Naive thymus-derived CD4-positive, alpha-beta T cell (primary cell): ENCODE data around the gene ALKBH1. TPM values are rescaled to one million over a fixed set of nuclear protein-coding genes. Genes with fewer than 3 reads are reported as not detected.

Experiments
- ATAC-seq: fragments of 150-1000 bp; cut with Tn5 transposase; 2 replicates; pipeline ENCODE4 v1.10.0; 2021; ENCODE audit warnings: mild to moderate bottlenecking, moderate library complexity
- CTCF ChIA-PET: fragments of 350-600 bp; sonication (Branson Sonifier 250); formaldehyde crosslinking; loops from one replicate; lab custom pipeline; 2021; ENCODE audit warnings: antibody characterized with exemption; lab: Charles Lee
- POLR2A ChIA-PET: fragments of 350-600 bp; sonication (Branson Sonifier 250); formaldehyde crosslinking; loops from one replicate; lab custom pipeline; 2021; ENCODE audit warnings: antibody characterized with exemption, inconsistent platforms; lab: Charles Lee
- DNase-seq, 9 donors: peaks; one replicate each; pipeline versions ENCODE4 v3.0.0 to v3.0.0-alpha.2; 2020 to 2022; ENCODE audit warnings: mixed read lengths in 1 of 9
- H3K27ac ChIP-seq: one replicate; pipeline ENCODE4 v1.7.0; 2013; ENCODE audit warnings: mild to moderate bottlenecking, low read depth, low read length, moderate library complexity
- H3K27me3 ChIP-seq, 2 donors: one replicate each; pipeline ENCODE4 v1.7.0; 2013; ENCODE audit warnings: low read length in 2 of 2, mild to moderate bottlenecking in 2 of 2, moderate library complexity in 2 of 2; ENCODE audit not compliant: control insufficient read depth in 2 of 2, insufficient read depth in 2 of 2
- H3K36me3 ChIP-seq, 3 experiments: 1 replicate in 2 of 3; 2 replicates in 1 of 3; pipeline ENCODE4 v1.7.0; 2013; ENCODE audit warnings: low read length in 3 of 3, mild to moderate bottlenecking in 3 of 3, moderate library complexity in 1 of 3; ENCODE audit not compliant: insufficient read depth in 3 of 3, control insufficient read depth in 2 of 3
- H3K4me1 ChIP-seq, 2 donors: one replicate each; pipeline ENCODE4 v1.7.0; 2013; ENCODE audit warnings: low read length in 2 of 2, mild to moderate bottlenecking in 2 of 2, moderate library complexity in 1 of 2; ENCODE audit not compliant: control insufficient read depth in 2 of 2, insufficient read depth in 2 of 2
- H3K4me3 ChIP-seq: 2 replicates; pipeline ENCODE4 v1.7.0; 2013; ENCODE audit warnings: mild to moderate bottlenecking, low read length
- H3K9me3 ChIP-seq, 3 experiments: 1 replicate in 2 of 3; 2 replicates in 1 of 3; pipeline ENCODE4 v1.7.0; 2013; ENCODE audit warnings: low read length in 3 of 3; ENCODE audit not compliant: control insufficient read depth in 2 of 3
- H3K27ac Mint-ChIP-seq, 9 donors: one replicate each; pipeline ENCODE4 v1.8.0; 2020 to 2022; ENCODE audit warnings: mixed read lengths in 9 of 9, mild to moderate bottlenecking in 8 of 9, moderate library complexity in 5 of 9, inconsistent platforms in 2 of 9
- H3K27me3 Mint-ChIP-seq, 5 donors: one replicate each; pipeline ENCODE4 v1.8.0; 2021 to 2022; ENCODE audit warnings: mixed read lengths in 5 of 5, mild to moderate bottlenecking in 1 of 5
- H3K36me3 Mint-ChIP-seq, 5 donors: one replicate each; pipeline ENCODE4 v1.8.0; 2020 to 2022; ENCODE audit warnings: mixed read lengths in 5 of 5, mild to moderate bottlenecking in 3 of 5, inconsistent platforms in 1 of 5
- H3K4me1 Mint-ChIP-seq, 7 donors: one replicate each; pipeline ENCODE4 v1.8.0; 2020 to 2022; ENCODE audit warnings: mixed read lengths in 7 of 7, mild to moderate bottlenecking in 3 of 7, inconsistent platforms in 1 of 7
- H3K4me3 Mint-ChIP-seq, 10 donors: one replicate each; pipeline ENCODE4 v1.8.0; 2020 to 2022; ENCODE audit warnings: mild to moderate bottlenecking in 10 of 10, mixed read lengths in 10 of 10, moderate library complexity in 6 of 10, inconsistent platforms in 2 of 10
- H3K9me3 Mint-ChIP-seq, 11 donors: one replicate each; pipeline ENCODE4 v1.8.0; 2020 to 2022; ENCODE audit warnings: mixed read lengths in 11 of 11, mild to moderate bottlenecking in 4 of 11, inconsistent platforms in 1 of 11, moderate library complexity in 1 of 11
- intact Hi-C, 2 donors: fragments of 100-400 bp; cut with micrococcal nuclease; formaldehyde crosslinking; loops; one replicate each; pipeline ENCODE4 v1.15.1; 2023
- polyA plus RNA-seq, 2 donors: library from polyadenylated mRNA; unstranded; fragments of 300-500 nt; fragmentation: Illumina TruSeq; gene quantifications; one replicate each; pipeline ENCODE4 v1.2.3, GENCODE V29; 2021
- total RNA-seq, 6 experiments: library from RNA in 5 of 6; stranded (reverse) in 5 of 6; gene quantifications; 1 replicate in 5 of 6; 2 replicates in 1 of 6; pipeline ENCODE4 v1.2.3 and lab custom pipeline; 2021 to 2026

ALKBH1 gene
- total and polyA plus RNA-seq, 7 experiments from 2014 or later: 7.6 to 20.3 (median 11.4) TPM

GRCh38 chr14:77625360-77625759 is 82.5 kb downstream of the ALKBH1 start:
- H3K4me1 ChIP-seq: no peaks in the 10 kb centered on the region
- peaks cover 0 to 5% (median 5%) of the 10 kb centered on the region in 7 donors for H3K4me1 Mint-ChIP-seq
- ChIA-PET CTCF (no interaction called here), POLR2A (no interaction called here)
- intact Hi-C loops: loop anchor here in 1 of 2 donors (1.0 kb wide), 1 partner anchor 9 kb away; the partner anchor contains the start of gene SPTLC2
- H3K9me3 Mint-ChIP-seq: peaks cover 0 to 13% (median 3%) of the 10 kb centered on the region in 11 donors
- DNase-seq (peak in 2 of 9 donors; percentile 7 to 35), ATAC-seq (no peak)
- no peak overlapping the region for H3K4me3 Mint-ChIP-seq
- peak overlapping the region in 3 of 9 donors; percentile 6 to 67 (median 44) for H3K27ac Mint-ChIP-seq
- no peak overlapping the region for H3K27ac ChIP-seq
- peaks cover 0 to 11% (median 0%) of the 10 kb centered on the region in 5 donors for H3K27me3 Mint-ChIP-seq
- H3K36me3 ChIP-seq: no peaks in the 10 kb centered on the region
- H3K27me3 ChIP-seq: no peaks in the 10 kb centered on the region
- peaks cover 0 to 4% (median 0%) of the 10 kb centered on the region in 5 donors for H3K36me3 Mint-ChIP-seq
- H3K9me3 ChIP-seq: no peaks in the 10 kb centered on the region
- H3K4me3 ChIP-seq: no peak overlapping the region

- Histone ChIP-seq H3K4me1 (no peaks in the 10 kb centered on the region), H3K27ac (no peak overlapping the region), H3K4me3 (no peak overlapping the region), H3K9me3 (no peaks in the 10 kb centered on the region), H3K36me3 (no peaks in the 10 kb centered on the region), H3K27me3 (no peaks in the 10 kb centered on the region)
- ATAC-seq (no peak), DNase-seq (no peak)
- intact Hi-C loops: no loop called here
- peaks cover 1 to 8% (median 5%) of the 10 kb centered on the region in 7 donors for H3K4me1 Mint-ChIP-seq
- H3K4me3 Mint-ChIP-seq: no peak overlapping the region
- ChIA-PET CTCF (no interaction called here), POLR2A (no interaction called here)
- no peak overlapping the region for H3K27ac Mint-ChIP-seq
- H3K9me3 Mint-ChIP-seq: peaks cover 0 to 3% (median 0%) of the 10 kb centered on the region in 11 donors
- no peaks in the 10 kb centered on the region for H3K36me3 Mint-ChIP-seq
- peaks cover 0 to 4% (median 0%) of the 10 kb centered on the region in 5 donors for H3K27me3 Mint-ChIP-seq
Measured at GRCh38 chr14:77623201-77623600, 84.6 kb downstream of the ALKBH1 start.

Other genes with a start within 250 kb of the ALKBH1 start
- gene AHSA1, start 249.9 kb downstream of the ALKBH1 start, total RNA-seq: 100 to 1,000 TPM in 3 of 5 experiments, 10 to 100 TPM in 2; 51.6 to 176 (median 103) TPM
- gene AHSA1, start 249.9 kb downstream of the ALKBH1 start, polyA plus RNA-seq: 100 to 1,000 TPM; 142 to 175 TPM
- not detected for gene ISM2, start 209.2 kb downstream of the ALKBH1 start, total RNA-seq
- gene ISM2, start 209.2 kb downstream of the ALKBH1 start, polyA plus RNA-seq: not detected
- 10 to 100 TPM; 19.0 to 58.1 (median 25.7) TPM for gene SPTLC2, start 91.4 kb downstream of the ALKBH1 start, total RNA-seq
- 10 to 100 TPM; 11.6 to 12.7 TPM for gene SPTLC2, start 91.4 kb downstream of the ALKBH1 start, polyA plus RNA-seq
- 10 to 100 TPM; 35.9 to 66.6 (median 45.5) TPM for gene SLIRP, start 80 bp upstream of the ALKBH1 start, total RNA-seq
- 100 to 1,000 TPM; 232 to 282 TPM for gene SLIRP, start 80 bp upstream of the ALKBH1 start, polyA plus RNA-seq
- 100 to 1,000 TPM in 2 of 5 experiments, 10 to 100 TPM in 3; 84.4 to 108 (median 97.7) TPM for gene SNW1, start 53.1 kb upstream of the ALKBH1 start, total RNA-seq
- 10 to 100 TPM; 59.6 to 89.1 TPM for gene SNW1, start 53.1 kb upstream of the ALKBH1 start, polyA plus RNA-seq
- gene ADCK1, start 92.1 kb upstream of the ALKBH1 start, total RNA-seq: 10 to 100 TPM in 3 of 5 experiments, 1 to 10 TPM in 2; 4.5 to 10.6 (median 10.3) TPM
- 1 to 10 TPM; 6.6 to 8.8 TPM for gene ADCK1, start 92.1 kb upstream of the ALKBH1 start, polyA plus RNA-seq